Measurements from ENCODE around the gene NCKAP5.

The NCKAP5 gene

GRCh38 chr2:133591164-133591563, 22.9 kb upstream of the NCKAP5 start:
- Mint-ChIP-seq H3K4me1 (ENCODE audit: low read depth) (no peaks in the 10 kb centered on the region), H3K27ac (no peak overlapping the region), H3K9me3 (no peaks in the 10 kb centered on the region), H3K4me3 (no peak overlapping the region), H3K36me3 (ENCODE audit: low read depth) (no peaks in the 10 kb centered on the region), H3K27me3 (no peaks in the 10 kb centered on the region)
- intact Hi-C loops (cut with micrococcal nuclease) = no loop called here

DNA sequence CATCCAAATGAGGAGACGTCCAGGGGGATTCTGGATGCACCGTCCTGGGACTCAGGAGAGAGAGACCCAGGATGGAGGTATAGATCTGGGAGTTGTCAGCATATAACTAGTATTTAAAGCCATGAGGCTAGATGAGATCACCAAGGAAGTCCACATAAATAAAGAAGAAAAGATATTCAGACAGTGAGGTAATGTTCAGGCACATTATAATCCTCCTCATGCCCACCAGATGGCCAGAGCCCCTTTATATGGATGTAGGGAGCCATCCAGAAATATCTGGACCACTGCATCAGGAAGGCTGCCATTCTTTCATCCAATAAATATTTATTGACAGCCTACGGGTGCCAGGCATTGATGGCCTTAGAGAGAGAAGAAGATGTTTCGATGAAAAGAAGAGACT, 21.2 kb upstream of the NCKAP5 start:
- Mint-ChIP-seq H3K4me1 (ENCODE audit: low read depth) (no peaks in the 10 kb centered on the region), H3K4me3 (no peak overlapping the region), H3K36me3 (ENCODE audit: low read depth) (no peaks in the 10 kb centered on the region), H3K27ac (no peak overlapping the region), H3K9me3 (no peaks in the 10 kb centered on the region), H3K27me3 (no peaks in the 10 kb centered on the region)
- intact Hi-C loops (cut with micrococcal nuclease) = no loop called here

DNA sequence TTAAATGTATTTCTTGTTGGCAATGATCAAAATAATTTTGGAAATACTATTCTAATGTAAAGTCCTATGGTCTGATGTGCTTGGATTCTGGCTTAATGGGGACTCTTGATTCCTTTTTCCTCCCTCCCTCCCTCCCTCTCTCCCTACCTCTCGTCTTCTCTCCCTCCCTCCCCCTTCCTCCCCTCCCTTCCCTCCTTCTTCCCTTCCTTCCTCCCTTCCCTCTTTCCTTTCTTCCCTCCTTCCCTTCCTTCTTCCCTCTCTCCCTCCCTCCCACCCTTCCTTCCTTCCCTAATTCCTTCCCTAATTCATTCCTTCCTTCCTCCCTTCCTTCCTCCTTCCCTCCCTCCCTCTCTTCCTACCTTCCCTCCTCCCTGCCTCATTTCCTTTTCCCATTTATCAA, 19.9 kb upstream of the NCKAP5 start:
- no peaks in the 10 kb centered on the region for H3K36me3 Mint-ChIP-seq (ENCODE audit: low read depth)
- H3K9me3 Mint-ChIP-seq = no peaks in the 10 kb centered on the region
- H3K27ac Mint-ChIP-seq = no peak overlapping the region
- H3K27me3 Mint-ChIP-seq = no peaks in the 10 kb centered on the region
- intact Hi-C loops (cut with micrococcal nuclease) = no loop called here
- H3K4me1 Mint-ChIP-seq (ENCODE audit: low read depth) = no peaks in the 10 kb centered on the region
- no peak overlapping the region for H3K4me3 Mint-ChIP-seq

GRCh38 chr2:133586978-133587377, 18.7 kb upstream of the NCKAP5 start:
- no peaks in the 10 kb centered on the region for H3K4me1 Mint-ChIP-seq (ENCODE audit: low read depth)
- no peaks in the 10 kb centered on the region for H3K9me3 Mint-ChIP-seq
- no peaks in the 10 kb centered on the region for H3K27me3 Mint-ChIP-seq
- no peaks in the 10 kb centered on the region for H3K36me3 Mint-ChIP-seq (ENCODE audit: low read depth)
- H3K4me3 Mint-ChIP-seq = no peak overlapping the region
- no peak overlapping the region for H3K27ac Mint-ChIP-seq
- intact Hi-C loops (cut with micrococcal nuclease) = no loop called here

DNA sequence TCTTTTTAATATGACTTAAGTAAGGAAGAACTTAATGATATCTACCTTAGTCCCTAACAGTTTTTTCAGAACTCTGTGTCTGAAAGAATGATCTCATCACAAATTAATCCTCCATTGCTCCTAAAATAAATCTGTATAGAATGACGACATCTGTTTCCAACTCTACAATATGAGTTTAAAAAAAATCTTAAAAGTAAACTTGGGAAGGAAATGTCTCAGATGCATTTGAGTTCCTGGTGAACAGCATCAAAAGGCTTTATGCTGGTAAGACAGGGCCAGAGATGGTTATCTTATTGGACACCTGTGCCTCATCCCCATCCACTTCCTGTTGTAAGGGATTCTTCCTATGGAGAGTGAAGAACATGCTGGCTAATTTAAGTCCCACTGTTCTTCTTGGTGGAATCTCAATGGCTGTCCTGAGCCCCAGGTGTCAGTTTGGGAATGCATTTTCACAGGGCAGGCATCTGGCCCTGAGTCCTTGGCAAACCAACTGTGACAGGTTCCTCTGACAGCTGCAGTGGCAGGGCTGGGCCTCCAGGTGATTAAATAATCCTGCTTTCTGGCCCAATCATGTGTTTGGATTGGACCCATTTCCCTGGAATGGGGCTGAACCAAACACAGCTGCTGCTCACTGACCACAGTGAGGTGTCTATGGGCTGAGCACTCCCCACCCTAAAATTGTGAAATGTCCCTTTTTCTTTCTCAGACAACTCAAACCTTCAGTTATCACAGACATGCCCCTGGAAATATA, 12.9 kb upstream of the NCKAP5 start:
- intact Hi-C loops (cut with micrococcal nuclease) = no loop called here

DNA sequence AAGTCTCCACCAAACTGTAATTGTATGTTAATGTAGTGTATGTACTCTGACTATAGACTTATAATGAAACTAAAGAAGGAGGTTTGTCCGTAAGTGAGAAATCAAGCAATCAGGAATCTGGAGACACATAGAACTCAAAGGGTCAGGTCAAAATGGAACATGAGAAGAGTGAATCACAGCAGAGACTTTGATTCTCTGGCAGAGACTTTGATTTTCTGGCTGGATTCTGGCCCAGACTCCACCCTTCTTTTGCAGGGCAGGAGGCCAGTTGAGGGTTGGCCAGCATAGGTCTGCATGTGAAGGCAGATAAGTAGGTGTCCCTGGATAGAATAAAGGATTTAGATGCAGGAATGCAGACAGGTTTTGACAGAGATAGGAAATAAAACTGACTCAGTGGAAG, 11.0 kb upstream of the NCKAP5 start:
- H3K27ac Mint-ChIP-seq = no peak overlapping the region
- intact Hi-C loops (cut with micrococcal nuclease) = no loop called here
- no peaks in the 10 kb centered on the region for H3K4me1 Mint-ChIP-seq (ENCODE audit: low read depth)
- H3K9me3 Mint-ChIP-seq = no peaks in the 10 kb centered on the region
- H3K4me3 Mint-ChIP-seq = no peak overlapping the region
- no peaks in the 10 kb centered on the region for H3K27me3 Mint-ChIP-seq
- no peaks in the 10 kb centered on the region for H3K36me3 Mint-ChIP-seq (ENCODE audit: low read depth)

More for the DNA sequence above, 12.9 kb upstream of the NCKAP5 start:
- no peaks in the 10 kb centered on the region for H3K4me1 Mint-ChIP-seq (ENCODE audit: low read depth)
- H3K4me3 Mint-ChIP-seq = no peak overlapping the region
- H3K36me3 Mint-ChIP-seq (ENCODE audit: low read depth) = no peaks in the 10 kb centered on the region
- H3K27me3 Mint-ChIP-seq = no peaks in the 10 kb centered on the region
- H3K9me3 Mint-ChIP-seq = no peaks in the 10 kb centered on the region
- no peak overlapping the region for H3K27ac Mint-ChIP-seq

DNA sequence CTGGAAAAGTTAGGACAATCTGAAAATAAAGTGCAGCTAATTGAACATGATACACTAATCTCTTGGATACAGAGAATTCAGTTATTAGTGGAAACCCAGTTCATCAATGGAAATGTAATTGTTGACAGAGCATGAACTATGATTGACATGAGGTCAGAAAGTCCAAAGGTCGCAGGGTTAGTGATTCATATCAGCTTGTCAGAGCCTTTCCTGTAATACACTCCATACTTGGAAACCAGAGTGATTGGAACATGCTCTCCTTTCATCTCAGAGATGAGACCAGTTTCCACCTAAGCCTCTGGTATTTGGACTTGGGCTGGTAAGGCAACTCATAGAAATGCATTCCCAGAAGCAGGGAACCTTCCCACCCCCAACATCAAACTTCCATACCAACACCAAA, 8.5 kb upstream of the NCKAP5 start:
- Mint-ChIP-seq H3K27ac (no peak overlapping the region), H3K9me3 (no peaks in the 10 kb centered on the region), H3K4me1 (ENCODE audit: low read depth) (no peaks in the 10 kb centered on the region), H3K4me3 (no peak overlapping the region), H3K36me3 (ENCODE audit: low read depth) (no peaks in the 10 kb centered on the region), H3K27me3 (no peaks in the 10 kb centered on the region)
- intact Hi-C loops (cut with micrococcal nuclease) = no loop called here

- H3K27me3 Mint-ChIP-seq = no peaks in the 10 kb centered on the region
- H3K4me3 Mint-ChIP-seq = no peak overlapping the region
- no peaks in the 10 kb centered on the region for H3K4me1 Mint-ChIP-seq (ENCODE audit: low read depth)
- H3K27ac Mint-ChIP-seq = no peak overlapping the region
- H3K9me3 Mint-ChIP-seq = no peaks in the 10 kb centered on the region
- intact Hi-C loops (cut with micrococcal nuclease) = no loop called here
- no peaks in the 10 kb centered on the region for H3K36me3 Mint-ChIP-seq (ENCODE audit: low read depth)
Measured at GRCh38 chr2:133574620-133575019, 6.4 kb upstream of the NCKAP5 start.

- Mint-ChIP-seq H3K4me1 (ENCODE audit: low read depth) (no peaks in the 10 kb centered on the region), H3K27me3 (peaks cover 2% of the 10 kb centered on the region), H3K9me3 (no peaks in the 10 kb centered on the region), H3K27ac (no peak overlapping the region), H3K36me3 (ENCODE audit: low read depth) (no peaks in the 10 kb centered on the region), H3K4me3 (no peak overlapping the region)
- intact Hi-C loops (cut with micrococcal nuclease) = no loop called here
Measured at GRCh38 chr2:133574186-133574585, 5.9 kb upstream of the NCKAP5 start.

DNA sequence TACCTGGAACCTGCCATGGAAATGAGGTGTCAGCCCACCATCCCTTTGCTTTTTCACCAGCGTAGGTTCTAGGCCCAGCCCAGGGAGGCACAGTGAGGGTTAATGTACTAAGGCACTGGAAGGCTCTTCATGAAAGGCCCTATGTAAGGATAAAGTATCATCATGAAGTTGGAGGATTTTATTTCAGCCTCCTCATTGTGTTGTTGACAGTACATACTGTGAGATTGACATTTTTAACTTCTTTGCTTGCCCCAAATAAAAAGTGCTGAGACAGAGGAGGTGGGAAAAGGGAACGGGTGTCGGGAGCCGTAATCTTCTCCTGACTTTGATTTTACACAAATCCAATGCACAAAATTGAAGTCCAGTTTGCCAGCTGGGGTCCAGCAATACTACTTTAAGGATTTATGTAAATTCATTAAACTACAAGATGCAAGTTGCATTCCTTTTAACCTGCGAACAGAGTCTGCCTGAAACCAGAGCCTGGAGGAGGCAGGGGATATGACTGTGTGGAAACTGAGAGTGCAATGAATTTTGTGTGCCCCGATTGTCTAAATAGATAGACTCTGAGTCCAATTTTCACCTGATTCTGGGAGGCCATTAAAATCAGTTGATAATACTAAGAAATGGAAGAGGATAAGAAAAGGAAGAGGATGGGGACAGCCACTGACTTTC, 5.4 kb upstream of the NCKAP5 start:
- Mint-ChIP-seq H3K9me3 (no peaks in the 10 kb centered on the region), H3K36me3 (ENCODE audit: low read depth) (no peaks in the 10 kb centered on the region), H3K4me1 (ENCODE audit: low read depth) (no peaks in the 10 kb centered on the region), H3K27ac (no peak overlapping the region), H3K27me3 (peaks cover 6% of the 10 kb centered on the region), H3K4me3 (no peak overlapping the region)
- intact Hi-C loops (cut with micrococcal nuclease) = no loop called here

DNA sequence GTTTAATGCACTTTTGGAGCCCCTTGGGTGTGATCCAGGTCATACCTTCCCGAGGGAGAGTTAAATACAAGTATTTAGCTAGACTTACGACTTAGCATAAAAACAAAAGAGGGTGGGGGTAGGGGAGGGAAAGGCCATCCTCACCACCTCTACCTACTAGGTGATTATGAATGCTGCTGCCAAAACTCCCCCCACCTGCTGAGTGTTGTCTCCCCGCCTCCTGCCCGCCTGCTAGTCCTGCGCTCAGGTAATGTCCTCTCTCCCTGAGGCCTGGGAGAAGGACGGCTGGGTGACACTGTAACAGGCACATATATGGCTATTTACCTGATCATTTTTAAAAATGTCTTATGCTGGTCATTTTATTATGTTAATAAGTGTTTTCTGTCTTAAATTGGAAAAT, 3.0 kb upstream of the NCKAP5 start:
- H3K27ac Mint-ChIP-seq = no peak overlapping the region
- H3K36me3 Mint-ChIP-seq (ENCODE audit: low read depth) = no peaks in the 10 kb centered on the region
- no peaks in the 10 kb centered on the region for H3K4me1 Mint-ChIP-seq (ENCODE audit: low read depth)
- no peak overlapping the region for H3K4me3 Mint-ChIP-seq
- intact Hi-C loops (cut with micrococcal nuclease) = no loop called here
- H3K9me3 Mint-ChIP-seq = no peaks in the 10 kb centered on the region
- peaks cover 16% of the 10 kb centered on the region for H3K27me3 Mint-ChIP-seq

DNA sequence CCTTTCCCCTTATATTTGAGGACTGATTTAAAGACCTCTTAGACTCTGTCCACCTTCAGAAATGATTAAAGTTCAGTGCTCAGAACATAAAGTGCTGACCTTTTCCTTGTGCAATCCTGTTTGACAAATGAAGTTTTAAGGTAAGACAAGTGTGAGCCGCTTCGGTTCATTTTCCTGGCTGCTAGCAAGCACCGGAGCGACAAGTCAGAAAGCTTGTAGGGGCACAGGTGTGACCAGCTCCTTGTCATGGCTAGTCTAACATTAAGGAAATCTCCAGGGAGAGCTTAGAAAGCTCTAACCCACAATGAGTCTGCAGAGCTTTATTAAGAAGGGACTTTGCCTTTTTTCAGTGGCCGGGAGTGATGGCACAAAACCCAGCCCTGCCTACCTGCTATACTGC, 2.3 kb upstream of the NCKAP5 start:
- Mint-ChIP-seq H3K9me3 (no peaks in the 10 kb centered on the region), H3K4me1 (ENCODE audit: low read depth) (no peaks in the 10 kb centered on the region), H3K27ac (no peak overlapping the region), H3K36me3 (ENCODE audit: low read depth) (no peaks in the 10 kb centered on the region), H3K27me3 (peaks cover 16% of the 10 kb centered on the region), H3K4me3 (no peak overlapping the region)
- intact Hi-C loops (cut with micrococcal nuclease) = no loop called here

DNA sequence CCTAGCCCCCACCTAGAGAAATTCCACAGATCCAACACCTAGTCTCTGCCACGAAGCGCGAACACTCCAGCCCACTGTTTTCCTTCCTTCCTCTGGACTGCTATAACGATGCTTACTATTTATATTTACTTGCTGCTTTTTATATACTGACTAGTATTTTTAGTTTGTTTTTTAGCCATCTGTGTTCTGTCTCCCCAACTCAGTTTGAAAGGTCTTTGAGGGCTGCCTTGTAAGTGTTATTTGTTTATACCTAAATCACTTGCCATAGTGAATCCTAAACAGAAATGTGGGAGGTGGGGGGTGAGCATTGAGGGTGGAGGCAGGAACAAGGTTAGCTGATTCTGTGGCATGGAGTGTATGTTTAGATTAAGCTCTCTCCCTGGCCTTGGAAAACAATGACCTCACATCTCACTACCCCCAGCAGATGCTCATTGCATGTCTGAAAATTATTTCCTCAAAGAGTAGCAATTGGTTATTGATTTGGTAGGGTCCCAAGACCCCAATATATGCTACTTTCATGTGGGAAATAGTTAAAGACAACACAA, 1.1 kb upstream of the NCKAP5 start:
- intact Hi-C loops (cut with micrococcal nuclease) = no loop called here
- peaks cover 16% of the 10 kb centered on the region for H3K27me3 Mint-ChIP-seq
- H3K36me3 Mint-ChIP-seq (ENCODE audit: low read depth) = no peaks in the 10 kb centered on the region
- H3K4me1 Mint-ChIP-seq (ENCODE audit: low read depth) = no peaks in the 10 kb centered on the region
- H3K9me3 Mint-ChIP-seq = no peaks in the 10 kb centered on the region
- H3K27ac Mint-ChIP-seq = no peak overlapping the region
- H3K4me3 Mint-ChIP-seq = no peak overlapping the region

DNA sequence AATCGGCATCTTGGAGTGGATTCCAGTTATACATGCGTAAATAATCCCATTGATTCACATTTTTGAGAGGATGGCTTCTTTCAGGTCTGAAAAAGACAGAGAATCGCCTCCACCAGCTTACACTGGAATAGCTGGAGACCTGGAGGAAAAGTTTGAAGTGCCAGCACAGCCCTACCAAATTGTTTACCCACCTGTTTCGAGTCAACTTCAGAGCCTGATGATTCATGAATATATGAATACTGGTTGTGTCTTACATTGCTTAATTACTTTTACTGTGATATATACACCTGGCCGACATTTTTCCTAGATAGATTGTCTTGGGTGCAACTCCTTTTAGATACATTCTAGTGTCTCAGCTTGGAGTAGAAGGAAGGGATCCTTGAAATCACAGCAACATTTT, 335 bp upstream of the NCKAP5 start:
- intact Hi-C loops (cut with micrococcal nuclease) = no loop called here
- Mint-ChIP-seq H3K4me3 (no peak overlapping the region), H3K36me3 (ENCODE audit: low read depth) (no peaks in the 10 kb centered on the region), H3K27me3 (peaks cover 16% of the 10 kb centered on the region), H3K4me1 (ENCODE audit: low read depth) (no peaks in the 10 kb centered on the region), H3K9me3 (no peaks in the 10 kb centered on the region), H3K27ac (no peak overlapping the region)

DNA sequence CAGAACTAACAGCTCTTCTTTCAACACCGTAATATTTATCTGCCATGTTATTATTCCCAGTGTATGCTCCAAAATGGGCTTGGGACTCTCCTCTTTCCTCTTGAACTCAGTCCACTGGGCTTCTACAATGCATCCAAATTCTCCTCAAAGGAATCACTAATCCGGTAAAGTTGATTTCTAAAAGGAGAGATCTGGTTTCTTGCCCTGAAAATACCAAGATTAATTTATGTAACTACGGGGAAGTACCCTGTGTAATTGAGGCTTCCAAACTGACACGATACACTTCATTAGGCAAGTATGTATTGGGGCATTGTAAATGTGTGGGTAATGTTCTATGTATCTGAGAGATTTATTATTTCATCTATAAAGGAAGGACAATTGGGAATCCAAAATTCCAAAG, 5.7 kb downstream of the NCKAP5 start:
- Mint-ChIP-seq H3K27ac (no peak overlapping the region), H3K4me3 (no peak overlapping the region), H3K36me3 (ENCODE audit: low read depth) (no peaks in the 10 kb centered on the region), H3K4me1 (ENCODE audit: low read depth) (no peaks in the 10 kb centered on the region), H3K27me3 (peaks cover 4% of the 10 kb centered on the region), H3K9me3 (no peaks in the 10 kb centered on the region)
- intact Hi-C loops (cut with micrococcal nuclease) = no loop called here

Data from dendritic cell treated with granulocyte-macrophage colony-stimulating factor and Interleukin-4, amounts not matched to agents 40 ng/mL and 50 ng/mL, for 4 days (primary cell).